SU-DHL-6 (cell line): Measurements from ENCODE around the gene FLNA.

ENCODE experiments used
- H2AFZ ChIP-seq: fragments of 200-600 bp; sonication (generic); 2 replicates; pipeline ENCODE4 v1.6.1; 2014; ENCODE audit warnings: low read depth, mild to moderate bottlenecking, moderate library complexity, mixed read lengths, antibody characterized with exemption, low read length; ENCODE audit not compliant: severe bottlenecking
- H3F3A ChIP-seq: fragments of 200-600 bp; shearing (Covaris generic); 2 replicates; pipeline ENCODE4 v1.6.0; 2016; ENCODE audit warnings: antibody characterized with exemption, mild to moderate bottlenecking; ENCODE audit not compliant: insufficient read depth
- H3K27ac ChIP-seq: fragments of 200-600 bp; sonication (generic); 2 replicates; pipeline ENCODE4 v1.5.1; 2016; ENCODE audit warnings: low read depth, mild to moderate bottlenecking, low read length, moderate library complexity, mixed read lengths
- H3K27me3 ChIP-seq: fragments of 200-600 bp; sonication (generic), shearing (Covaris generic); 2 replicates; pipeline ENCODE4 v1.6.0; 2014; ENCODE audit warnings: mild to moderate bottlenecking, low read length
- H3K36me3 ChIP-seq: fragments of 200-600 bp; sonication (generic); 2 replicates; pipeline ENCODE4 v1.6.1; 2014; ENCODE audit warnings: mild to moderate bottlenecking, low read length, mixed read lengths
- H3K4me2 ChIP-seq: fragments of 300-600, 200-600 bp; shearing (Covaris generic), sonication (generic); 2 replicates; pipeline ENCODE4 v1.6.0; 2014; ENCODE audit warnings: low read length, low read depth, mild to moderate bottlenecking; ENCODE audit not compliant: poor library complexity, severe bottlenecking
- H3K4me3 ChIP-seq: fragments of 200-600 bp; sonication (generic); 2 replicates; pipeline ENCODE4 v1.5.1; 2014; ENCODE audit warnings: antibody characterized with exemption, low read length, mild to moderate bottlenecking, mixed read lengths; ENCODE audit not compliant: insufficient read depth, poor library complexity, severe bottlenecking
- H3K79me2 ChIP-seq: fragments of 200-600 bp; sonication (generic); 2 replicates; pipeline ENCODE4 v1.6.1; 2014; ENCODE audit warnings: mild to moderate bottlenecking, low read length, moderate library complexity; ENCODE audit not compliant: insufficient read depth
- H3K9ac ChIP-seq: fragments of 200-600 bp; sonication (generic); 2 replicates; pipeline ENCODE4 v1.7.0; 2014; ENCODE audit warnings: mild to moderate bottlenecking, low read length
- H3K9me2 ChIP-seq: fragments of 200-600 bp; sonication (generic); replicated peaks from 2 replicates; pipeline ENCODE4 v1.6.1; 2014; ENCODE audit warnings: low read length; ENCODE audit not compliant: insufficient read depth
- H3K9me3 ChIP-seq: fragments of 200-600 bp; sonication (generic); 2 replicates; pipeline ENCODE4 v1.6.1; 2014; ENCODE audit warnings: low read length, mixed read lengths; ENCODE audit not compliant: insufficient read depth
- H4K20me1 ChIP-seq: fragments of 200-600 bp; sonication (generic); 2 replicates; pipeline ENCODE4 v1.6.1; 2014; ENCODE audit warnings: low read depth, mild to moderate bottlenecking, antibody characterized with exemption, low read length, moderate library complexity, mixed read lengths
- EZH2phosphoT487 ChIP-seq: fragments of 200-600 bp; sonication (generic), shearing (Covaris generic); conservative IDR thresholded peaks from 2 replicates; pipeline ENCODE4 v1.6.1; 2018; ENCODE audit warnings: mild to moderate bottlenecking, antibody characterized with exemption, low read length, moderate library complexity, mixed read lengths
- TF ChIP-seq, protein P1 (sequence below): fragments of 200-600 bp; sonication (generic); IDR thresholded peaks from one replicate; pipeline ENCODE4 v1.5.1; 2017; ENCODE audit warnings: antibody characterized with exemption, mild to moderate bottlenecking, low read length, moderate library complexity; ENCODE audit not compliant: insufficient read depth, poor library complexity, severe bottlenecking

FLNA gene

DNA sequence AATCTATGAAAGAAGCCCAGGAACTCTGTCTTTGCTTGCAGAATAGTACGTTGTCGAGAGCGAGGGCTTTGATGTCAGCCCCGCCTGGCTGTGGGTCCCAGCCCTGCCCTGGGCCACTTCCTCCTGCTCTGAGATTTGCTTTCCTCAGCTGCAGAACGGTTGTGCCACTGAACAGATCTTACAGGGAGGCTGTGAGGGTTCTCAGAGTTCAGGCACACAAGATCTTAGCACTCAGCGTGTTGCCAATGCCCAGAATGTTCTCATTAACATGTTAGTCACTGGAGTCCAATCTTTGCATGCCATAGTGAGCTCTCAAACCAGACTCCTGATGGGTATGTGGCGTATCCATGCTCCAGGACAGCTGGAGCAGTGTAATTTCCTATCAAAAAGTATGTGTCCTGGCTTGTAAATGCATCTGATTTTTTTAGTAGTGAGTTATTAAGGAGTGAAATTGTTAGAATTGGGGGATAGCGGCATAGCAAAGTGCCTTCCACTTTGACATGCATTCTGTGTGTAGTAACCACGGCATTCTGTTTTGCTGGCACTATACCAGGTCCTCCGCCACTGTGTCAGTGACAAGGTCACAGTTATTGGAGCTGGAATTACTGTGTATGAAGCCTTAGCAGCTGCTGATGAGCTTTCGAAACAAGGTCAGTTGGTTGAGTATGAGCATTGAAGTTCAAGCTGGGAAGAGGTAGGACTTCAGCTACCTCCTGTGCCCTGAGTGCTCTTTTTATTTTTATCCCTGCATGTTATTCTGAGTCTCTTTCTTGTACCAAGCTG, 47.2 kb downstream of the FLNA start:
- Histone ChIP-seq H3K9ac (no peak overlapping the region), H3F3A (0 out of 2 replicates have a peak, but pooled peaks cover 7% of the 10 kb centered on the region), H3K9me3 (no peaks in the 10 kb centered on the region), H3K79me2 (no peaks in the 10 kb centered on the region), H2AFZ (no peak overlapping the region), H3K27ac (no peak overlapping the region), H3K27me3 (no peaks in the 10 kb centered on the region), H4K20me1 (no peaks in the 10 kb centered on the region), H3K4me2 (no peak overlapping the region), H3K36me3 (no peaks in the 10 kb centered on the region), H3K9me2 (no peaks in the 10 kb centered on the region), H3K4me3 (no peak overlapping the region)
- TF ChIP-seq EZH2phosphoT487: no peak
- TF ChIP-seq, protein P1, sequence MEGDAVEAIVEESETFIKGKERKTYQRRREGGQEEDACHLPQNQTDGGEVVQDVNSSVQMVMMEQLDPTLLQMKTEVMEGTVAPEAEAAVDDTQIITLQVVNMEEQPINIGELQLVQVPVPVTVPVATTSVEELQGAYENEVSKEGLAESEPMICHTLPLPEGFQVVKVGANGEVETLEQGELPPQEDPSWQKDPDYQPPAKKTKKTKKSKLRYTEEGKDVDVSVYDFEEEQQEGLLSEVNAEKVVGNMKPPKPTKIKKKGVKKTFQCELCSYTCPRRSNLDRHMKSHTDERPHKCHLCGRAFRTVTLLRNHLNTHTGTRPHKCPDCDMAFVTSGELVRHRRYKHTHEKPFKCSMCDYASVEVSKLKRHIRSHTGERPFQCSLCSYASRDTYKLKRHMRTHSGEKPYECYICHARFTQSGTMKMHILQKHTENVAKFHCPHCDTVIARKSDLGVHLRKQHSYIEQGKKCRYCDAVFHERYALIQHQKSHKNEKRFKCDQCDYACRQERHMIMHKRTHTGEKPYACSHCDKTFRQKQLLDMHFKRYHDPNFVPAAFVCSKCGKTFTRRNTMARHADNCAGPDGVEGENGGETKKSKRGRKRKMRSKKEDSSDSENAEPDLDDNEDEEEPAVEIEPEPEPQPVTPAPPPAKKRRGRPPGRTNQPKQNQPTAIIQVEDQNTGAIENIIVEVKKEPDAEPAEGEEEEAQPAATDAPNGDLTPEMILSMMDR: no peak

DNA sequence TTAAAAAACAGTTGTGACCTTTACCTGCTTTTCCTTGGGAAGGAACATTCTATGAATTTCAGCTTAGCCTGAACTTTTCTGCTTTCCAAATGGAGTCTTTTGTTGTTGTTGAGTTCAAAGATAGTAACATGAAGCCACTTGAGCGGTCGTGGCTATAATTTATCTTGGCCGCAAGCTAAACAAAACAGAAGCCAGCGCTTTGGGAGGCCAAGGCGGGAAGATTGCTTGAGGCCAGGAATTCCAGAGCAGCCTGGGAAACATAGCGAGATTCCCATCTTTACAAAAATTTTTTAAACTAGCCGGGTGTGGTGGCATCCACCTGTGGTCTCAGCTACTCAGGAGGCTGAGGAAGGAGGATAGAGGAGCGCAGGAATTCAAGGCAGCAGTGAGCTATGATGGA, 48.9 kb downstream of the FLNA start:
- TF ChIP-seq EZH2phosphoT487: no peak
- TF ChIP-seq, protein P1: no peak
- Histone ChIP-seq H3K4me3 (no peak overlapping the region), H3K9me3 (no peaks in the 10 kb centered on the region), H3K79me2 (no peaks in the 10 kb centered on the region), H3K9me2 (no peaks in the 10 kb centered on the region), H3F3A (peaks cover 7% of the 10 kb centered on the region; the same call in 1 of the 2 replicates), H3K9ac (no peak overlapping the region), H4K20me1 (no peaks in the 10 kb centered on the region), H3K27me3 (no peaks in the 10 kb centered on the region), H2AFZ (no peak overlapping the region), H3K4me2 (no peak overlapping the region), H3K36me3 (no peaks in the 10 kb centered on the region), H3K27ac (no peak overlapping the region)

DNA sequence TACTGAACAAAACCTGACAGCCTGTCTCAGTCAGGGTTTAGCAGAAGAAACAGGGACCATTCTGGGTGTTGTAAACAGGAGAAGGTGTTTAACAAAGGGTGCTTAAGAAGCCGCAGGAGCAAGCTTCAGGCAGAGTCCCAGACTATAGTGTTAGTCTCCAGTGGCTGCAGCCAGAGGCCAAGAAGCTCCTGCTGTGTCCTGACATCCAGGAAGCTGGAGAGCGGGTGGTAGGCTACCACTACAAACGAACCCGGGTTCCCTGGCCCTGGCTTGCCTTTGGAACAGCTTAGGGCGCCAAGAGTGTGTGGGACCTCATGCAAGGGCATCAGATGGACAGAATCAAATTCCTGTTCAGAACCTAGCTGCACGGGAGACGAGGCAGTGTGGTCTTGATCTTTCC, 50.9 kb downstream of the FLNA start:
- peaks cover 7% of the 10 kb centered on the region; the same call in 1 of the 2 replicates for H3F3A ChIP-seq
- H3K36me3 ChIP-seq: no peaks in the 10 kb centered on the region
- TF ChIP-seq, protein P1: no peak
- TF ChIP-seq EZH2phosphoT487: no peak
- H4K20me1 ChIP-seq: no peaks in the 10 kb centered on the region
- no peak overlapping the region for H3K4me2 ChIP-seq
- no peak overlapping the region for H3K27ac ChIP-seq
- H3K79me2 ChIP-seq: no peaks in the 10 kb centered on the region
- H3K4me3 ChIP-seq: no peak overlapping the region
- no peak overlapping the region for H2AFZ ChIP-seq
- H3K9ac ChIP-seq: no peak overlapping the region
- no peaks in the 10 kb centered on the region for H3K9me2 ChIP-seq
- no peaks in the 10 kb centered on the region for H3K27me3 ChIP-seq
- no peaks in the 10 kb centered on the region for H3K9me3 ChIP-seq
